ENCODE results near the gene ENDOV.
"Not testable (repeated sequence)": the region's sequence is repeated elsewhere in the genome, so short reads cannot be mapped to it uniquely, and the experiment has no call there.

ENDOV gene

GRCh38 chr17:80388601-80389000 lies 26.4 kb upstream of the ENDOV start:
- no peak for DNase-seq (ENCODE audit: low read depth)

DNA sequence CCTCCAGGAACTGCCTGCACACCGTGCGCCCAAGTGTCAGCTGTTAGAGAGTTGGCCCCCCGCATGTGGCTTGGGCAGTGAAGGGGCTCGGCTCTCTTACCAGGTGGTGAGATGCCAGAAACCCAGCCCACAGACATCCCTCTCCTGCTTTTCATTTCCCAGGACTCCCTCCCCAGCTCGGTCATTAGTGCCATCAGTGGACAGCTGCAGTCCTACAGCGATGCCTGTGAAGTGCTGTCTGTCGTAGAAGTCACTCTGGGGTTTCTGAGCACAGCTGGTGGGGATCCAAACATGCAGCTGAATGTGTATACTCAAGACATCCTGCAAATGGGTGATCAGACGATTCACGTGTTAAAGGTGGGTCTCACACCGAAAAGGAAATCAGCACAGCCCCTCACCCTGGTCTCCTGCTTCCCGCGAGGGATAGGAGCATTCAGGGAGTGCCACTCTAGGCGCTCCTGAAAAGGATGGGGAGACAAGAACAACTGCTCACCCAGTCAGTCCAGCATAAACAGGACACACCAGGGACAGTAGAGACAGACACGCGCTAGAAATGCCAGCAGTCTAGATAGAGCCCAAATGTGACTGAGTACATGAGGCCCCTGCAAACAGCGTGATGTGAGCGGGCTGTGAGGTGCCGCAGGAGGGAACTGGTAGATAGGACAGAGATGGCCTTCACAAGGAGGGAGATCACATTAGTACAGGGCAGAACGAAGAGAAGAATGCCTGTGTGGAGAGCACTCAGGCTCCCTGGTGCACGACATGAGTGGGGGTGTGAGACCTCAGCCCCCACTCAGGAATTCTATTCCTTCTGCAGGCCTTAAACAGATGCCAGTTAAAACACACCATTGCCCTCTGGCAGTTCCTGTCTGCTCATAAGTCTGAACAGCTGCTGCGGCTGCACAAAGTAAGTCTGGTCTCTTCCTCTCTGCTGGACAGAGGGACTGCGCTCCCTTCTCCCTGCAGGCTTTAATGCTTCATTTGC lies 25.7 kb upstream of the ENDOV start:
- no peak for DNase-seq (ENCODE audit: low read depth)

DNA sequence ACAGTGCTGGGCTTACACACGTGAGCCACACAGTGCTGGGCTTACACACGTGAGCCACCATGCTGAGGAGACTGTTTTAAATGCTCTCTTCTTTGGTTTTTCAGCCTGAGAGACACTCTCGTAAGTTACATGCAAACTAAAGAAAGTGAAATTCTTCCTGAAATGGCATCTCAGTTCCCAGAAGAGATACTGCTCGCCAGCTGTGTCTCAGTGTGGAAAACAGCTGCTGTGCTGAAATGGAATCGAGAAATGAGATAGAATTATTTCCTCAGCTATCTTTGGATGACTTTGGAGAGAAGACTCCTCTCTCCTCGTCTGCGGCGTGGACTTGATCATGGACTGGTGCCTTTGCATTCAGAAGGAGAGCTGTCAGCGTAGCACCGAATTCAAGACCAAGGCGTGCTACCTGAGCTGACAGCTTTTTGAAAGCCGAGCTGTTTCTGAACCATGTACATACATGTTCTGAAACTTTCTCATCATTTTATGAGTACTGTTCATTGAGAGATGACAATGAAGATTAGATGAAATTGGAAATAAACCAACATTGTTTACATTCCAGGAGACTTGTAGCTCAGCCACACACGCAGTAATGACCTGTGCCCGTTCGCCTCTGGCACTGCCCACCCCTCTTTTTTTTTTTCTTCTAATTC lies 21.6 kb upstream of the ENDOV start:
- no peak for DNase-seq (ENCODE audit: low read depth)

GRCh38 chr17:80393961-80394360 lies 21.0 kb upstream of the ENDOV start:
- no peak for DNase-seq (ENCODE audit: low read depth)

DNA sequence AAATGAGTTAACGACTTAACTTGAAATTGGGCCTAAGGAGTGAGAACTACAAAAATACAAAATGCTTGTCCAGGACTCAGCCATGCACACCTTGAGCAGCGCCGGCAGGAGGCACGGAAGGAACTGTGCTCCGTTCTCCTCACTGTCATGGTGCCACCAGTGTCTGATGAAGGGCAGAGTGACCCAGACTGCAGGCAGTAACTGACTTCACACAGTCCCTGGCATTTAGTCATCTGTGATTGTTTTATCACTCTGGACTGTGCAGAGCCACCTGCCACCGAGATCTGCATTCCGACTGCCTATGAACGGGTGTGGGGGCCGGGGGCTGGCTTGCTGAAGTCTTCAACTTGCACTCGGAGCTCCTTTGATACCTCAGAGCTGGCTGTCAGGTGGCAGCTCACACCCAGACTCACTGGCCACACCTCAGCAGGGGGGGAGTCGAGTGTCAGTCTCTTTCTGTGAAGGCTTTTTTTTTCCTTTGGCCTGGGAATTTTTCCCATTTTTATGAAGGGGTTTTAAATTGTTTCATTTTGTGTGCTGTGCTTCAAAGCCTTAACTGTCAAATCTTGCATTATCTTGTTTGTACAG lies 20.2 kb upstream of the ENDOV start:
- DNase-seq (ENCODE audit: low read depth), result no peak

DNA sequence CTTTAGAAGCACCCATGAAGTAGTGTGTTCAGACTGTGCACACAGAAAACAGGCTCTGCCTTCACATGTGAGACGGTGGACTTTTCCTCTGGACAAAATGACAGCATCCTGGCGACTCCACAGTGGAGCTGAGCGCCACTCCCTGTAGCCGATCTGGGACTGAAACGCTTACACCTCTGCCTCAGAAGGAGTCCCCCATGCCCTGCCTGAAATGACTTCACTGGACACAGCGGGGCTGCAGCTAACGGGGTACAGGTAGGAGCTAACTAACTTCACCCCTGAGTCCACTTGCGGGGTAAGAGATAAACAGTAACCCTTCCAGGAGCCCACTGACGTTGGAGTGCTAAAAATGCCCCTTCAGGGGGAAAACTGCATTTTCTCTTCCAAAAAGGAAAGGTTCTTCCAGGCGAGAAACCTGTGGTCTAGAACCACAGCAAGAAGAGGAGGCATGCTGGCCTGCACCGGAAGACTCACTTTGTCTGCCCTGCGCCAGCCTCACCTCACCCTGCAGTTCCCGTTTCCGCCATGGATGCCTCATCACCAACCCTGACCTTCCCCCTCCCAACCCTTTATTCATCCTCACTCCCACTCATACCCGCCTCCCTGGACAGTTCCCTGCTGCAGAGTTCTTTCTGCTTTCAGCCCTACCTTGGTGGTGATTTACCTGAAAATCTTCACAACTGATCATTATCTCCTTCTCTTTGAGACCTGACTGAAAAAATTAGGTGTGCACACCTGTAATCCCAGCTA lies 19.4 kb upstream of the ENDOV start:
- DNase-seq (ENCODE audit: low read depth), result no peak

DNA sequence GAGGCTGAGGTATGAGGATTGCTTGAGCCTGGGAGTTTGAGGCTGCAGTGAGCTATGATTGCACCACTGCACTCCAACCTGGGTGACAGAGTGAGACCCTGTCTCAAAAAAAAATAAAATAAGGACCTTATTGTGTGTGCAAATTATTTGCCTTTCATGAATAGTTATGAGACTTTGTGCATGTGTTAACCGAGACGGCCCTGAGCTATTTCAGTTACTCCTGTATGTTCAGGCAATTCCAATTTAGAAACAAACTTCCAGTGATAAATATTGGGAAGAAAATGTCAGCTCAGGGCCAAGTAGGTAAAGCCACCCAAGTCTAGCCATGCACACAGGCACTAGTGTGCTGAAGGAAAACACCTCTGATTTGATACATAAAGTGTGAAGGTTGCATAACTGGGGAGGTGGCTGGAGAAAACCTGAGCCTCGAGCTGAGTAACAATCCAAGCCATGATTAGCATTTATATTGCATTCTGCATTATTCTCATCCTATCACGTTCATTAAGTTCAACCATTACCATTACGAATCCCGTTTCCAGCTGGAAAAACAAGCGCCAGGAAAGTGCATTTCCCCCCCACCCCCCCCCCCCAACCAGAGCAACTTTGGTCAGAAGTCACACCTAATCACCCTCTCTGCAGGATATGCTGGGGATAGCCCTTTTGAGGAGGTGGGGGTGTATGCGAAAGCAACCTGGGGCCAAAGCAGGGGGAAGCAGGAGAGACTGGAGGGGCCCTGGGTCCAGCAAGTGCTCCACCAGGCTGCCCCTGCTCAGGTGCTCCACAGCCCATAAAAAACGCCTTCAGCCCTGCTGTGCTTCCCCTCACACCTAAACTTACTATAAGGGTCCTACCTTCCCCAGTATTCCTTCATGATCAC lies 18.6 kb upstream of the ENDOV start:
- no peak for DNase-seq (ENCODE audit: low read depth)

DNA sequence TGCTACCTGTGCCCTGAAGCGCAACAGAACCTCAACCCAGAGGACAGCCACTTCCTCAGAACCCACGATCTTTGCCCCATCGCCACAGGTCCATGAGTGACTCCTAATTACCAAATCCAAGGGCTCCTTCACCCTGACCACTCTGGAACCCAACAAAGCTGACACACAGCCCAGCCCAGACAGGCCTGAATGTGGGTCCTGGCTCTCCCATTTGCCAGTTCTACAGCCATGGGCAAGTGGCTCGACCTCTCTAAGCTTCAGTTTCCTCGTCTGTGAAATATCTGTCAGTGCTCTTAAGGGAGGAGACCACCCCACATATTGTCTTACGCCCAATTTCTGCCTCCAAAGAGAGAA lies 18.0 kb upstream of the ENDOV start:
- no peak for DNase-seq (ENCODE audit: low read depth)

DNA sequence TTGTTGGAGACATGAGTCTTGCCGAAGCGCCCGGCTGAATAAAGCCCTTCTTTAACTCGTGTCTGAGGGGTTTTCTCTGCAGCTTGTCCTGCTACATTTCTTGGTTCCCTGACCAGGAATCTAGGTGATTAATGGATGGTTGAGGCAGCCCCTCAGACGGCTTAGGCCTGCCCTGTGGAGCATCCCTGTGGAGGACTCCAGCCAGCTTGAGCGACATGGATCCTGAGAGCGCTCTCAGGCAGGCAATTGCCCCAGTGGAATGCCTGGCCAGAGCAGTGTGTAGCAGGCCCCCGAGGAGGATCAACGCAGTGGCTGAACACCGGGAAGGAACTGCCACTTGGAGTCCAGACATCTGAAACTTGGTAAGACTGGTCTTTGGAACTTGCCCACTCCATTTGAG lies 17.3 kb upstream of the ENDOV start:
- DNase-seq (ENCODE audit: low read depth), result no peak

- not testable (repeated sequence) for DNase-seq (ENCODE audit: low read depth)
Observed at GRCh38 chr17:80401086-80401485, 13.9 kb upstream of the ENDOV start.

GRCh38 chr17:80402102-80402501 lies 12.9 kb upstream of the ENDOV start:
- not testable (repeated sequence) for DNase-seq (ENCODE audit: low read depth)

- no peak for DNase-seq (ENCODE audit: low read depth)
Observed at GRCh38 chr17:80402959-80403358, 12.0 kb upstream of the ENDOV start.

DNA sequence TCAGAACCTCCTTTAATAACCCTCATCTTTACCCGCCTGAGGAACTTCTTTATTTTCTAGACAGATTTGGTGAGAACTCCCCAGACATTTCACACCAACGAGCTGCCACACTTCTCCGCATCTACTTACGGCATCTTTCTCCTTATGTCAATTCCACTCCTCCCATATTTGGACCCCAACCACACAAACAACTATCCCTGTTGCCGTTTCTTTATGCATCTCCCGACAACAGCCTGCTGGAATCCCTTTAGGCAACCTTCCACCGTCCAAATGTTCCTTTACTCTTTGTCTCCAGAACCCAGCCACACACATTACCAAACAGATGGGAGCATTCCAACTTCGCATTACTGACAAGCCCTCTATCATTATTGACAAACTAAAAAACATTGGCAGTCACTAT lies 8.8 kb upstream of the ENDOV start:
- no peak for DNase-seq (ENCODE audit: low read depth)

DNA sequence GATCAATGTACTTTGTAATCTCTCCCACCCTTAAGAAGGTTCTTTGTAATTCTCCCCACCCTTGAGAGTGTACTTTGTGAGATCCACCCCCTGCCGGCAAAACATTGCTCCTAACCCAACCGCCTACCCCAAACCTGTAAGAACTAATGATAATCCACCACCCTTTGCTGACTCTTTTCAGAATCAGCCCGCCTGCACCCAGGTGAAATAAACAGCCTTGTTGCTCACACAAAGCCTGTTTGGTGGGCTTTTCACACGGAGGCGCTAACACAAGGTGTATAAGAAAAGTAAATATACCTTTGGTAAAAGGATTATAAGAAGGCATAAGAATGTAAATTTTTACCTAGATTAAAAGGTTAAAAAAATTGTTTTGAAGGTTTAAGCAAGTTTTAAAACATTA lies 7.0 kb upstream of the ENDOV start:
- DNase-seq (ENCODE audit: low read depth), result not testable (repeated sequence)

GRCh38 chr17:80408872-80409271 lies 6.1 kb upstream of the ENDOV start:
- no peak for DNase-seq (ENCODE audit: low read depth)

GRCh38 chr17:80409626-80410025 lies 5.3 kb upstream of the ENDOV start:
- DNase-seq (ENCODE audit: low read depth), result no peak

GRCh38 chr17:80410441-80411087 lies 4.4 kb upstream of the ENDOV start:
- DNase-seq (ENCODE audit: low read depth), result not testable (repeated sequence)

DNA sequence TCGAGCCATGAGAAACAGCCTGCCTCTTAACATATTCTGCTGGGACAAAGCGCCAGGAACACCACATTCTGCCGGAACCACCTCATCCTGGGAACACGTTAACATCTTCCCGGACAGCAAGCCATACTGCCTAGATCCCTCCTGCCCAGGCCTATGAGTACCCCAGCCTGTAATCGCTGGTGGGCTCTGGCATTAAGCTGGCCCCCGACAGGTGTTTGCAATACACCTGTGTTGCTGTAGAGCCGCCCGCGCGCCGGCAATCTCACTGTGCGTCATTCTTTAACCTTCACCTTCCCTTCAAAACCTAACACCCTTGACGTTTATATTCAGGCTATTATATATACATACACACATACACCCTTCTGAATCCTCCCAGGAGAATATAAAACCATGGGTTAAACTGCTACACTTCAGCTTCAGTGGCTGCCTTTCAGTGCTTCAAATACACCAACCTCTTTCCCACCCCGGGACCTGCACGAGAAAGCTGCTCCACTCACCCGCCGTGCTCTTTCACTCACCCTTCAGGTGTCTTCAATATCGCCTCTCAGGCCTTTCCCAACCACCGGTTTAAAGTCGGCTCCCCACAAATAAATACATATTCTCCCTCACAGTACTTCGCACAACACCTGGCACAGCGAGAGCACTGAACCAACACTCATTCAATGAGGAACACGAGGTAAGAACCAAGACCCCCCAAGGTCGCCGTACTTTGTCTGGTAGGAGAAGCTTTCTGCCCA lies 1.0 kb upstream of the ENDOV start:
- no peak for DNase-seq (ENCODE audit: low read depth)

- DNase-seq (ENCODE audit: low read depth), result peak; percentile 2
Observed at GRCh38 chr17:80414508-80414802, 512 bp upstream of the ENDOV start.

DNA sequence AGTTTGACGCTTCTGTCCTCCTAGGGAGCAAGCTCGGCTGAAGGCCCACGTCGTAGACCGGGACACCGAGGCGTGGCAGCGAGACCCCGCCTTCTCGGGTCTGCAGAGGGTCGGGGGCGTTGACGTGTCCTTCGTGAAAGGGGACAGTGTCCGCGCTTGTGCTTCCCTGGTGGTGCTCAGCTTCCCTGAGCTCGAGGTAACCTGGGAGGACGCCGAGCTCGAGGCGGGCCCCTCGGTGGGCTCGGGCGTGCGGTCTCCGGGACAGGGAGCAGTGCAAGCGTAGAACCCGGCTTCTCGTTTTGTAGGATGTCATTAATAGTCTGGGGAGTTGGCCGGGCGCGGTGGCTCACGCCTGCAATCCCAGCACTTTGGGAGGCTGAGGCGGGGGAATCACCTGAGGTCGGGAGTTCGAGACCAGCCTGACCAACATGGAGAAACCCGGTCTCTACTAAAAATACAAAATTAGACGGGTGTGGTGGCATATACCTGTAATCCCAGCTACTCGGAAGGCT lies 715 bp downstream of the ENDOV start:
- no peak for DNase-seq (ENCODE audit: low read depth)

Data from T follicular helper cell (primary cell).